Transverse colon (tissue), 4 donors: ENCODE results near the gene NUP93.

Experiments
- EP300 ChIP-seq: sonication (generic); formaldehyde crosslinking; IDR thresholded peaks from one replicate; pipeline ENCODE4 v1.6.1; 2017; ENCODE audit warnings: antibody characterized with exemption, low read depth
- POLR2A ChIP-seq: fragments of 450-650 bp; IDR thresholded peaks from one replicate; pipeline ENCODE4 v1.6.1; 2016; ENCODE audit warnings: antibody characterized with exemption, mild to moderate bottlenecking, moderate library complexity
- POLR2AphosphoS5 ChIP-seq, 3 donors: sonication (generic); formaldehyde crosslinking; IDR thresholded peaks; one replicate each; pipeline ENCODE4 v1.6.1; 2016; ENCODE audit warnings: antibody characterized with exemption in 3 of 3
- TF ChIP-seq, protein P1 (sequence below), 5 experiments: fragments of 200-600 bp in 3 of 5; fragments of 450-650 bp in 2 of 5; sonication (generic) in 3 of 5; IDR thresholded peaks; 1 replicate in 2 of 5; 2 replicates in 3 of 5; pipeline ENCODE4 v1.5.1; 2016 to 2017; ENCODE audit warnings: antibody characterized with exemption in 5 of 5, inconsistent platforms in 3 of 5, mild to moderate bottlenecking in 2 of 5, moderate library complexity in 1 of 5

DNA sequence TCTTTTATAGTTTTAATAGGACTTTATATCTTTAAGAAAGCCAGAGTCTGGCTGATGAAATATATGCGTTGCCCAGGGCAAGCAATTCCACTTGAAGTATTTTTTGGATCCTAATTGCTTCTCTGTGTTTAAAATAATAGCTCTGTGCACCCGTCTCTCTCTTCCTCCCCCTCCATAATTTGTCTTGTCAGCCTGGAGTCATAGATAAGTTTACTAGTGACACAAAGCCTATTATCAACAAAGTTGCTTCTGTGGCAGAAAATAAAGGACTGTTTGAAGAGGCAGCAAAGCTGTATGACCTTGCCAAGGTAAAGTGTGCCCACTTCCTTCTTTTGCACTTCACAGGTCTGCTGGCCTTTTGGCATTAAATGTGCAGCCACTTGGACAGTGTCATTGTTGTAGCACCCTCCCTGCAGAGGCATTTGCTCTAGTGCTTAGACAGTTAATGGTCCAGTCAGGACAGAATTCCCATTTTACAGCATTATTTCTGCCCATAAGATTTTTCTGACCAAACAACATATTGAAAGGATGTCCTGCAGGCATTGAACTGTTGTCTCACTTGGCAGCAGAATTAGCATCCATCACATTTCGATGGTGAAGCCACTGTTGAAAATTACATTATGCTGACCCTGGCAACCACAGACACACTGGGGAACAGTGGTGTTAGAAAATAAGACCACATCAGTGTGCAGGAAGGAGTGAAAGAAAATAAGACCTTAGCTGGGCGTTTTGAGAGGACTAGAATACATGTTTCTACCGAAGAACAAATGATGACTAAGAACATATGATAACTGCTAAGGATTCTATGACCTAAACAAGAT lies 106.7 kb downstream of the NUP93 start:
- TF ChIP-seq, protein P1, sequence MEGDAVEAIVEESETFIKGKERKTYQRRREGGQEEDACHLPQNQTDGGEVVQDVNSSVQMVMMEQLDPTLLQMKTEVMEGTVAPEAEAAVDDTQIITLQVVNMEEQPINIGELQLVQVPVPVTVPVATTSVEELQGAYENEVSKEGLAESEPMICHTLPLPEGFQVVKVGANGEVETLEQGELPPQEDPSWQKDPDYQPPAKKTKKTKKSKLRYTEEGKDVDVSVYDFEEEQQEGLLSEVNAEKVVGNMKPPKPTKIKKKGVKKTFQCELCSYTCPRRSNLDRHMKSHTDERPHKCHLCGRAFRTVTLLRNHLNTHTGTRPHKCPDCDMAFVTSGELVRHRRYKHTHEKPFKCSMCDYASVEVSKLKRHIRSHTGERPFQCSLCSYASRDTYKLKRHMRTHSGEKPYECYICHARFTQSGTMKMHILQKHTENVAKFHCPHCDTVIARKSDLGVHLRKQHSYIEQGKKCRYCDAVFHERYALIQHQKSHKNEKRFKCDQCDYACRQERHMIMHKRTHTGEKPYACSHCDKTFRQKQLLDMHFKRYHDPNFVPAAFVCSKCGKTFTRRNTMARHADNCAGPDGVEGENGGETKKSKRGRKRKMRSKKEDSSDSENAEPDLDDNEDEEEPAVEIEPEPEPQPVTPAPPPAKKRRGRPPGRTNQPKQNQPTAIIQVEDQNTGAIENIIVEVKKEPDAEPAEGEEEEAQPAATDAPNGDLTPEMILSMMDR (IDR thresholded peaks at IDR 0.05): no peak
- TF ChIP-seq POLR2A: no peak
- TF ChIP-seq POLR2AphosphoS5 (IDR thresholded peaks at IDR 0.05): no peak
- no peak for TF ChIP-seq EP300
